ENCODE data around the gene GOLGA8Q. TPM values are rescaled to one million over a fixed set of nuclear protein-coding genes. Genes with fewer than 3 reads are reported as not detected.
"Not testable (repeated sequence)": the region's sequence is repeated elsewhere in the genome, so short reads cannot be mapped to it uniquely, and the experiment has no call there.

The GOLGA8Q gene, protein sequence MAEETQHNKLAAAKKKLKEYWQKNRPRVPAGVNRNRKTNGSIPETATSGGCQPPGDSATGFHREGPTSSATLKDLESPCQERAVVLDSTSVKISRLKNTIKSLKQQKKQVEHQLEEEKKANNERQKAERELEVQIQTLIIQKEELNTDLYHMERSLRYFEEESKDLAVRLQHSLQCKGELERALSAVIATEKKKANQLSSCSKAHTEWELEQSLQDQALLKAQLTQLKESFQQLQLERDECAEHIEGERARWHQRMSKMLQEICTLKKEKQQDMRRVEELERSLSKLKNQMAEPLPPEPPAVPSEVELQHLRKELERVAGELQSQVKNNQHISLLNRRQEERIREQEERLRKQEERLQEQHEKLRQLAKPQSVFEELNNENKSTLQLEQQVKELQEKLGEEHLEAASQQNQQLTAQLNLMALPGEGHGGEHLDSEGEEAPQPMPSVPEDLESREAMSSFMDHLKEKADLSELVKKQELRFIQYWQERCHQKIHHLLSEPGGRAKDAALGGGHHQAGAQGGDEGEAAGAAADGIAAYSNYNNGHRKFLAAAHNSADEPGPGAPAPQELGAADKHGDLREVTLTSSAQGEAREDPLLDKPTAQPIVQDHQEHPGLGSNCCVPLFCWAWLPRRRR
- total RNA-seq (2012; rRNA removed) = 0.44 and 0.76 TPM in 2 replicates

DNA sequence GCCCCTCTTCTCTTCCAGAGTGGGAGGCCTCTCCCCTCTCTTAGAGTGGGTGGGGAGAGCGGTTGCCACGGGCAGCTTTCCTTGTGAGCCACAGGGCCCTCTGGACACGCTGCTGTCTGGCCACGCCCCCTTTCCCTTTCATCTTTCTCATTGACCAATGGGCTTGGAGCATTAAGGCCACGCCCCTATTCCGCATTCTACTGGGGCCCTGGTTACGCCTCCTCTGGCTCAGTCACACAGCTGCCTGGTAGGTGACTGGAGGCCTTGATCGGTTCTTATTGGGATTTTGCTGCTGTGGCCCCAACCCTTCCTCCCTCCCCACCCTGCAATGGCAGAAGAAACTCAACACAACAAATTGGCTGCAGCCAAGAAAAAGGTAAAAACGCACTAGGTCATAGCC lies at the start of gene GOLGA8Q:
GOLGA8Q (plus strand) TSS at position 301 of the 400 bp plus-strand sequence; CDS start at position 329, 28 bp downstream.
- H3K4me3 ChIP-seq (ENCODE audit: low read length); H3K9ac ChIP-seq (ENCODE audit: low read depth, low read length); H3K27me3 ChIP-seq (ENCODE audit: control insufficient read depth, insufficient read depth, low read length); H3K4me1 ChIP-seq (ENCODE audit: control insufficient read depth, insufficient read depth, low read length); H3K36me3 ChIP-seq (ENCODE audit: insufficient read depth, low read length); H3K4me2 ChIP-seq (ENCODE audit: low read length); H3K9me3 ChIP-seq (replicated peaks; ENCODE audit: low read length): not testable (repeated sequence)

GRCh38 chr15:30502904-30503781 lies 48.7 kb upstream of the GOLGA8Q start:
- not testable (repeated sequence) for H3K9ac ChIP-seq (ENCODE audit: low read depth, low read length); H3K36me3 ChIP-seq (ENCODE audit: insufficient read depth, low read length); H3K4me2 ChIP-seq (ENCODE audit: low read length); H3K27me3 ChIP-seq (ENCODE audit: control insufficient read depth, insufficient read depth, low read length); H3K4me3 ChIP-seq (ENCODE audit: low read length); H3K4me1 ChIP-seq (ENCODE audit: control insufficient read depth, insufficient read depth, low read length); H3K9me3 ChIP-seq (replicated peaks; ENCODE audit: low read length)

- H3K4me3 ChIP-seq (ENCODE audit: low read length); H3K27me3 ChIP-seq (ENCODE audit: control insufficient read depth, insufficient read depth, low read length); H3K36me3 ChIP-seq (ENCODE audit: insufficient read depth, low read length); H3K9me3 ChIP-seq (replicated peaks; ENCODE audit: low read length); H3K9ac ChIP-seq (ENCODE audit: low read depth, low read length); H3K4me1 ChIP-seq (ENCODE audit: control insufficient read depth, insufficient read depth, low read length); H3K4me2 ChIP-seq (ENCODE audit: low read length): not testable (repeated sequence)
These were observed 47.5 kb upstream of the GOLGA8Q start for GRCh38 chr15:30504162-30504843.

DNA sequence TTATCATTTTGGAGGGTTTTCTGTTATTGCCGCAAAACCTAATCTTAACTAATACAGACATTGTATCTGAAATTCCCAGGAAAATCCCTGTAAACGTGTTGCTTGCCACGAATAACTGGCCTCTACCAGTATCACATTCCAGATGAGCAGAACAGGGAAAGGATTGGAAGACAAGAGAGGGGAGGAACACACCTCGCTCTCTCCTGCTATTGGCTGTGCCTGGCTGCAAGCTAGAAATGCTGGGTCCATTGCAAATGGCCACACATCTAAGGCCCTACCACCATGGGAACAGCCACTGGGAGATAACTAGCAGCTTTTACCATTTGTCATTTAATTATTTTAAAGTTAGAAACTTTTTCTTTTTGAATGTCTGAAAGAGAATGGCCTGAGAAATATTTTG lies 37.3 kb upstream of the GOLGA8Q start:
- H3K9me3 ChIP-seq (replicated peaks; ENCODE audit: low read length) = not testable (repeated sequence)

DNA sequence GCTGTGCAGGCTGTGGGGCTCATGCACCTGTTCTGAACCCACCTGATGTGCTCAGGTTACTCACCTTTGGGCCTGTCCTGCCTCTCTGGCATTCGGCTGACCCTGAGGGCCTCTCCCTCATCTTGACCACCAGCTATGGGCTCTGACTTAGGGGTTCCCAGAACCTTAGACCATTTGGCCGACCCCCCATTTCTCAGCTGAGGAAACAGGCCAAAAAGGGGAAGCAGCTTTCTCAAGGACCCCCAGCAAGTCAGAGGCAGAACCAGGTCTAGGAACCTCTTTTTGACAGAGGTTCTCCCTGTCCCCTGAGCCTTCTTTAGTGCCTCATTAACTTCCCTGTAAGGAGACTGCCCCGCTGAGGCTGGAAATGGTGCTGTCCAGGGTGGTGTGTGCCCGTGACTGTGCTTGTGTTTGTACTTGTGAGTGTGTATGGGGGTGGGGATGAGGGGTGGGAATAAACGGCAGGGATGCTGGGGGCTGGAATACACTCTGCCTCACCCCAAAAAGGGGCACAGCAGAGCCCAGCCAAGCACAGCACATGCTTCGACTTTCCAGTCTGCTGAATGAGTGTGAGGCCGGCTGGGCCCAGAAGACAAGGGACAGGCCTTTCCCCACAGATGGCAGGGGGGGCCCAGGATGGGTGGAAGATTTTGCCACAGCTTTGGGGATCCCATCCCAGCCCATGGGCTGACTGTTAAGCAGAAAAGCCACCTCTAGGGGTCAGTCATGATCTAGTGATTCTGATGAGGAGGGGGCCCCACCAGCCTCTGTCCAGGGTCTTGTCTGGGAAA lies 28.2 kb upstream of the GOLGA8Q start:
- not testable (repeated sequence) for H3K27me3 ChIP-seq (ENCODE audit: control insufficient read depth, insufficient read depth, low read length); H3K36me3 ChIP-seq (ENCODE audit: insufficient read depth, low read length); H3K4me2 ChIP-seq (ENCODE audit: low read length); H3K4me1 ChIP-seq (ENCODE audit: control insufficient read depth, insufficient read depth, low read length); H3K4me3 ChIP-seq (ENCODE audit: low read length); H3K9me3 ChIP-seq (replicated peaks; ENCODE audit: low read length); H3K9ac ChIP-seq (ENCODE audit: low read depth, low read length)

More for the DNA sequence above, 37.3 kb upstream of the GOLGA8Q start:
- H3K9ac ChIP-seq (ENCODE audit: low read depth, low read length); H3K4me2 ChIP-seq (ENCODE audit: low read length); H3K4me1 ChIP-seq (ENCODE audit: control insufficient read depth, insufficient read depth, low read length); H3K36me3 ChIP-seq (ENCODE audit: insufficient read depth, low read length); H3K27me3 ChIP-seq (ENCODE audit: control insufficient read depth, insufficient read depth, low read length); H3K4me3 ChIP-seq (ENCODE audit: low read length): not testable (repeated sequence)

GRCh38 chr15:30525912-30526311 lies 25.9 kb upstream of the GOLGA8Q start:
- H3K4me1 ChIP-seq (ENCODE audit: control insufficient read depth, insufficient read depth, low read length); H3K4me3 ChIP-seq (ENCODE audit: low read length); H3K27me3 ChIP-seq (ENCODE audit: control insufficient read depth, insufficient read depth, low read length); H3K4me2 ChIP-seq (ENCODE audit: low read length); H3K9ac ChIP-seq (ENCODE audit: low read depth, low read length); H3K36me3 ChIP-seq (ENCODE audit: insufficient read depth, low read length); H3K9me3 ChIP-seq (replicated peaks; ENCODE audit: low read length): not testable (repeated sequence)

GRCh38 chr15:30529049-30529448 lies 22.8 kb upstream of the GOLGA8Q start:
- not testable (repeated sequence) for H3K27me3 ChIP-seq (ENCODE audit: control insufficient read depth, insufficient read depth, low read length); H3K36me3 ChIP-seq (ENCODE audit: insufficient read depth, low read length); H3K9ac ChIP-seq (ENCODE audit: low read depth, low read length); H3K9me3 ChIP-seq (replicated peaks; ENCODE audit: low read length); H3K4me1 ChIP-seq (ENCODE audit: control insufficient read depth, insufficient read depth, low read length); H3K4me3 ChIP-seq (ENCODE audit: low read length); H3K4me2 ChIP-seq (ENCODE audit: low read length)

DNA sequence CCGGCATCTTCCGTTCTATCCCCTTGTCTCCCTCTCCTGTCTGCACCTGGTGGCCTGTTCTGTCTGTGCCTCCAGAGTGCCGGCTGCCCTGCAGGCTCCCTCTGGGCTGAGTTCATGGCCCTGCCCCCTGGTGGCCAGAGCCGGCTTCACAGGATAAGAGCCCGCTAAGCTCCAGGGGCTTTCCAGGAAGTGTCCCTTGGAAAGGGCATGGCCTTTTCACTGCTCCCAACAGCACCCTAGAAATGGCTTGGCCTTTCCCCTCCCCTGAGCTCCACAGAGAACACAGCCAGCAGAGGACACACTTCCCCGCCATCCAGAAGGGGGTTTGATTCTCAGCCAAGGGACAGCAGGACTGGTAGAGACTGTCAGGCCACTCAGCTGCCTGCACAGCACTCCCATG lies 15.1 kb downstream of the GOLGA8Q start:
- not testable (repeated sequence) for H3K9ac ChIP-seq (ENCODE audit: low read depth, low read length); H3K4me2 ChIP-seq (ENCODE audit: low read length); H3K4me1 ChIP-seq (ENCODE audit: control insufficient read depth, insufficient read depth, low read length); H3K36me3 ChIP-seq (ENCODE audit: insufficient read depth, low read length); H3K4me3 ChIP-seq (ENCODE audit: low read length); H3K9me3 ChIP-seq (replicated peaks; ENCODE audit: low read length); H3K27me3 ChIP-seq (ENCODE audit: control insufficient read depth, insufficient read depth, low read length)

- not testable (repeated sequence) for H3K4me2 ChIP-seq (ENCODE audit: low read length); H3K4me1 ChIP-seq (ENCODE audit: control insufficient read depth, insufficient read depth, low read length); H3K27me3 ChIP-seq (ENCODE audit: control insufficient read depth, insufficient read depth, low read length); H3K9me3 ChIP-seq (replicated peaks; ENCODE audit: low read length); H3K36me3 ChIP-seq (ENCODE audit: insufficient read depth, low read length); H3K4me3 ChIP-seq (ENCODE audit: low read length); H3K9ac ChIP-seq (ENCODE audit: low read depth, low read length)
These were observed 21.2 kb downstream of the GOLGA8Q start for GRCh38 chr15:30573012-30573491.

DNA sequence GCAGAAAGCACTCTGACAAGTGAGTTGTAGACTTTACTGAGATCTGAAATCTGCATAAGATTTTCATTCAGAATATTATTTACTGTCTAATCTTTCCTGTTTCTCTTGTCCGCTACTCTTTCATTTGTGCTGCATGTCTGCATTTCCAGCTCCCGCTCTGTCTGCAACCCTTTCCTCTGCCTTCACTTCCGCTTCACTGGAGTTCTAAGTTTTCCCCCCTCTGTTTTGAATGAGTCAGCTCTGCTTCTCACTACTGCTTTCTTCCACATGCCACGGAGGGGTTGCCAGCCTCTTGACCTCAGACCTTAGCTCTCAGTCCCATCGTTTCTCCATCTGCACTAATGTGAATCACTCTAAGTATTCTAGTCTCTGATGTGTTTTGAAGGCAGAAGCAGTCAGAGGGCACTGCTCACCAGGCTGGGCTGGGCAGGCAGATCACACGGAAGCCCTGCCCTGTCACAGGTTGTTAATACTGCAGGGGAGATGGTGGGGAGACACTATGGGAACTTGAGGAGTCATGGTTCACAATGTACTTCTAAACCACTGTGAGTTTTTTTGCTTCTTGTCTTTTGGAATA lies 27.6 kb downstream of the GOLGA8Q start:
- not testable (repeated sequence) for H3K9me3 ChIP-seq (replicated peaks; ENCODE audit: low read length); H3K27me3 ChIP-seq (ENCODE audit: control insufficient read depth, insufficient read depth, low read length); H3K4me3 ChIP-seq (ENCODE audit: low read length); H3K4me2 ChIP-seq (ENCODE audit: low read length); H3K9ac ChIP-seq (ENCODE audit: low read depth, low read length); H3K4me1 ChIP-seq (ENCODE audit: control insufficient read depth, insufficient read depth, low read length); H3K36me3 ChIP-seq (ENCODE audit: insufficient read depth, low read length)

Data from skeletal muscle satellite cell (primary cell).